GM12892 (cell line): ENCODE data around the gene A2ML1.

Experiments used
- DNase-seq: peaks from one replicate; pipeline ENCODE4 v3.0.0; 2011; ENCODE audit not compliant: insufficient read length
- FAIRE-seq: peaks from 2 replicates; lab custom pipeline; 2011; peaks lifted over from hg19 to GRCh38; lab: Jason Lieb, UNC
- POLR2A ChIP-seq: IDR thresholded peaks from 2 replicates; pipeline ENCODE4 v1.6.1; 2011; ENCODE audit warnings: low read depth, low read length, control low read depth
- POLR2AphosphoS5 ChIP-seq: IDR thresholded peaks from 2 replicates; pipeline ENCODE4 v1.6.1; 2011; ENCODE audit warnings: low read depth, low read length, control low read depth
- TAF1 ChIP-seq: IDR thresholded peaks from 2 replicates; pipeline ENCODE4 v1.6.1; 2011; ENCODE audit warnings: low read depth, mild to moderate bottlenecking, control low read depth, low read length, borderline replicate concordance

A2ML1 gene

GRCh38 chr12:8821591-8821990 is 830 bp upstream of the A2ML1 start:
- no peak for FAIRE-seq
- TF ChIP-seq POLR2AphosphoS5 (no peak), TAF1 (no peak), POLR2A (no peak)

GRCh38 chr12:8823565-8824300 is 1.3 kb downstream of the A2ML1 start:
- FAIRE-seq, result no peak
- TF ChIP-seq POLR2A, result no peak
- no peak for TF ChIP-seq POLR2AphosphoS5
- no peak for TF ChIP-seq TAF1
- DNase-seq, result no peak

More at GRCh38 chr12:8821591-8821990, 830 bp upstream of the A2ML1 start:
- no peak for DNase-seq

GRCh38 chr12:8827551-8828256 is 5.3 kb downstream of the A2ML1 start:
- FAIRE-seq (no peak), DNase-seq (no peak)
- TF ChIP-seq TAF1 (no peak), POLR2A (no peak), POLR2AphosphoS5 (no peak)

- TF ChIP-seq TAF1, result no peak
- TF ChIP-seq POLR2AphosphoS5, result no peak
- no peak for TF ChIP-seq POLR2A
- no peak for FAIRE-seq
- no peak for DNase-seq
These were observed 6.1 kb downstream of the A2ML1 start for GRCh38 chr12:8828257-8829124.

- no peak for FAIRE-seq
- no peak for TF ChIP-seq POLR2A
- no peak for TF ChIP-seq POLR2AphosphoS5
- no peak for TF ChIP-seq TAF1
These were observed 6.7 kb downstream of the A2ML1 start for GRCh38 chr12:8829125-8829518.

GRCh38 chr12:8829621-8830020 is 7.2 kb downstream of the A2ML1 start:
- TF ChIP-seq POLR2AphosphoS5, result no peak
- FAIRE-seq, result no peak
- no peak for DNase-seq

More at GRCh38 chr12:8829125-8829518, 6.7 kb downstream of the A2ML1 start:
- no peak for DNase-seq

GRCh38 chr12:8831116-8831515 is 8.7 kb downstream of the A2ML1 start:
- FAIRE-seq (no peak), DNase-seq (no peak)
- TF ChIP-seq POLR2AphosphoS5 (no peak), TAF1 (no peak), POLR2A (no peak)

GRCh38 chr12:8832500-8832899 is 10.1 kb downstream of the A2ML1 start:
- no peak for TF ChIP-seq POLR2A
- TF ChIP-seq POLR2AphosphoS5, result no peak
- TF ChIP-seq TAF1, result no peak
- DNase-seq (no peak), FAIRE-seq (no peak)

GRCh38 chr12:8834230-8834629 is 11.8 kb downstream of the A2ML1 start:
- TF ChIP-seq POLR2A (no peak), POLR2AphosphoS5 (no peak), TAF1 (no peak)
- DNase-seq (no peak), FAIRE-seq (no peak)

GRCh38 chr12:8837291-8837690 is 14.9 kb downstream of the A2ML1 start:
- FAIRE-seq (no peak), DNase-seq (no peak)
- no peak for TF ChIP-seq POLR2AphosphoS5
- TF ChIP-seq TAF1, result no peak
- no peak for TF ChIP-seq POLR2A

GRCh38 chr12:8840321-8840720 is 17.9 kb downstream of the A2ML1 start:
- TF ChIP-seq POLR2AphosphoS5 (no peak), POLR2A (no peak), TAF1 (no peak)
- DNase-seq (no peak), FAIRE-seq (no peak)
